DND-41 (cell line): ENCODE results near the gene RELL2.

Experiments used
- CTCF ChIP-seq: IDR thresholded peaks from 2 replicates; pipeline ENCODE4 v1.5.1; 2012; ENCODE audit warnings: borderline replicate concordance, low read length, moderate library complexity, mild to moderate bottlenecking; ENCODE audit not compliant: poor library complexity, severe bottlenecking; ENCODE audit errors: extremely low read depth
- EZH2 ChIP-seq: IDR thresholded peaks from 3 replicates; pipeline ENCODE4 v1.6.1; 2012; ENCODE audit warnings: borderline replicate concordance, low read depth, mild to moderate bottlenecking, moderate library complexity, low read length, inconsistent platforms; ENCODE audit not compliant: severe bottlenecking

GRCh38 chr5:141617682-141618029 is 19.1 kb upstream of the RELL2 start:
- TF ChIP-seq CTCF (no peak), EZH2 (no peak)
